ENCODE measurements around the gene KAZN. TPM values are rescaled to one million over a fixed set of nuclear protein-coding genes. Genes with fewer than 3 reads are reported as not detected.
A peak's percentile ranks its signal among the peaks of the same experiment; 100 is the strongest.

Gene KAZN
- polyA plus RNA-seq, 4 donors, result 3.0 to 39.5 (median 4.4) TPM

DNA sequence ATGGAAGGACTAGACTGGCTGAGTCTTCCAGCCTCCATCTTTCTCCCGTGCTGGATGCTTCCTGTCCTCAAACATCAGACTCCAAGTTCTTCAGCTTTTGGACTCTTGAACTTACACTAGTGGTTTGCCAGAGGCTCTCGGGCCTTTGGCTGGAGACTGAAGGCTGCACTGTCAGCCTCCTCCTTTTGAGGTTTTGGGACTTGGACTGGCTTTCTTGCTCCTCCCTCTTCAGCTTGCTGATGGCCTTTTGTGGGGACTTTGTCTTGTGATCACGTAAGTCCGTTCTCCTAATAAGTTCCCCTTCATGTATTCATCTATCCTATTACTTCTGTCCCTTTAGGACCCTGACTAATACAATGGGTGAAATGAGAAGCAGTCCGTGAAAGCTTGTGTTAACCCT lies 196.4 kb downstream of the KAZN start:
- Histone ChIP-seq H3K36me3 (ENCODE audit: control insufficient read depth in 3 of 3, insufficient read depth in 2 of 3, low read depth in 1 of 3, low read length in 3 of 3) (no peaks in the 10 kb centered on the region), H3K4me1 (ENCODE audit: control insufficient read depth in 3 of 3, insufficient read depth in 2 of 3, low read depth in 1 of 3, low read length in 2 of 3) (no peaks in the 10 kb centered on the region), H3K9me3 (ENCODE audit: control insufficient read depth in 2 of 2, insufficient read depth in 1 of 2, low read depth in 1 of 2, low read length in 1 of 2) (no peaks in the 10 kb centered on the region), H3K27ac (ENCODE audit: low read depth in 1 of 3, low read length in 2 of 3) (no peak overlapping the region), H3K27me3 (ENCODE audit: control insufficient read depth in 3 of 3, insufficient read depth in 3 of 3, low read length in 3 of 3) (no peaks in the 10 kb centered on the region), H3K4me3 (ENCODE audit: low read depth in 1 of 3, low read length in 3 of 3) (no peak overlapping the region)
- DNase-seq (no peak), FAIRE-seq (no peak)
- WGBS, 3 donors, result 75 to 86% (median 76%) methylated on average over 5 of the region's 5 CpGs

DNA sequence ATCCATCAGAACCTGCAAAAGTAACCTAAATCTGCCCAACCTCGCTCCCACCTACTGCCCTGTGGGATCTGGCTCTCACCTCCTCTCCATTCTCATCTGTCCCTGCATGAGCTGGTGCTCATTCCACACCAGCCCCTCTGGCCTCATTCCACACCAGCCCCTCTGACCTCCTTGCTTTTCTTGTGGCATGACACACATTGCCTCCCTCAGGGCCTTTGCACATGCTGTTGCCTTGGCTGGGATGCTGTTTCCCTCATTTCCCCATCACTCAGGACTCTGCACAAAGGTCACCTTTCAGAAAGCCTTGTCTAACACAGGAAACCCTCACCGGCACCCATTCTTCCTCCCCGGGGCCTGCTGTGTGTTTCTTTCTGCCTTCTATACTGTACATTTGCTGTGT lies 197.1 kb downstream of the KAZN start:
- H3K4me3 ChIP-seq (ENCODE audit: low read depth in 1 of 3, low read length in 3 of 3), result no peak overlapping the region
- FAIRE-seq (no peak), DNase-seq (no peak)
- no peak overlapping the region for H3K27ac ChIP-seq (ENCODE audit: low read depth in 1 of 3, low read length in 2 of 3)
- no peaks in the 10 kb centered on the region for H3K27me3 ChIP-seq (ENCODE audit: control insufficient read depth in 3 of 3, insufficient read depth in 3 of 3, low read length in 3 of 3)
- 86 to 92% (median 90%) methylated on average over 3 of the region's 3 CpGs for WGBS, 3 donors
- H3K36me3 ChIP-seq (ENCODE audit: control insufficient read depth in 3 of 3, insufficient read depth in 2 of 3, low read depth in 1 of 3, low read length in 3 of 3), result no peaks in the 10 kb centered on the region
- H3K9me3 ChIP-seq (ENCODE audit: control insufficient read depth in 2 of 2, insufficient read depth in 1 of 2, low read depth in 1 of 2, low read length in 1 of 2), result no peaks in the 10 kb centered on the region
- no peaks in the 10 kb centered on the region for H3K4me1 ChIP-seq (ENCODE audit: control insufficient read depth in 3 of 3, insufficient read depth in 2 of 3, low read depth in 1 of 3, low read length in 2 of 3)

DNA sequence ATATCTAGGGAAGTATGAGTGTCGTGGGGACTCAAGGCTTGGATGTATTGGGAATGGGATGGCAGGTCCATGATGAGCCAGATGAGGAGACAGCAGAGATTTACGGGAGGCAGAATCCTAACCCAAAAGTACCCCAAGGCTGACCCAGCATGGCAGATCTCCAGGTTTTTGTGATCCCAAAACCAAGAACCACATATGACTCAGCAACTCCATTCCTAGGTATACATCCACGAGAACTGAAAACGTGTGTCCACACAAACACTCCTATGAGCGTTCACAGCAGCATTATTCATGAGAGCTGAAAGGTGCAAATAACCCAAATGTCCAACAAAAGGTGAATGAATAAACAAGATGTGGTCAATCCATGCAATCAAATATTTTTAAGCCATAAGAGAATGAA lies 201.5 kb downstream of the KAZN start:
- FAIRE-seq, result no peak
- Histone ChIP-seq H3K36me3 (ENCODE audit: control insufficient read depth in 3 of 3, insufficient read depth in 2 of 3, low read depth in 1 of 3, low read length in 3 of 3) (no peaks in the 10 kb centered on the region), H3K4me1 (ENCODE audit: control insufficient read depth in 3 of 3, insufficient read depth in 2 of 3, low read depth in 1 of 3, low read length in 2 of 3) (no peaks in the 10 kb centered on the region), H3K4me3 (ENCODE audit: low read depth in 1 of 3, low read length in 3 of 3) (no peak overlapping the region), H3K9me3 (ENCODE audit: control insufficient read depth in 2 of 2, insufficient read depth in 1 of 2, low read depth in 1 of 2, low read length in 1 of 2) (no peaks in the 10 kb centered on the region), H3K27ac (ENCODE audit: low read depth in 1 of 3, low read length in 2 of 3) (no peak overlapping the region), H3K27me3 (ENCODE audit: control insufficient read depth in 3 of 3, insufficient read depth in 3 of 3, low read length in 3 of 3) (no peaks in the 10 kb centered on the region)
- 82 to 87% (median 86%) methylated on average over 5 of the region's 5 CpGs for WGBS, 3 donors
- DNase-seq, result no peak

DNA sequence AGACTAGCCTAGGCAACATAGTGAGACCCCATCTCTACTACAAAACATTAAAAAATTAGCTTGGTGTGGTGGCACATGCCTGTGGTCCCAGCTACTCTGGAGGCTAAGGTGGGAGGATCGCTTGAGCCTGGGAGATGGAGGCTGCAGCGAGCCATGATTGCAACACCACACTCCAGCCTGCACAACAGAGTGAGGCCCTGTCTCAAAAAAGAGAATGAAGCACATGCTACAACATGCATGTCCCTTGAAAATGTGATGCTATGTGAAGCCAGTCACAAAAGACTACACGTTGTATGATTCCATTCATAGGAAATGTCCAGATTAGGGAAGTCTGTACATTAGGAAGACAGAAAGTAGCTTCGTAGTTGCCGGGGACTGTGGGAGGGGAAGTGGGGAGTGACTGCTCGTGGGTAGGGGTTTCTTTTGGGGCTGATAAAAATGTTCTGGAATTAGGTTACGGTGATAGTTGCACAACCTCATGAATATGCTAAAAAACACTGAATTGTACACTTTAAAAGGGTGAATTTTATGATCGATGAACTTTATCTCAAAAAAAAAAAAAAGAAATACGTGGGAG lies 202.1 kb downstream of the KAZN start:
- Histone ChIP-seq H3K27me3 (ENCODE audit: control insufficient read depth in 3 of 3, insufficient read depth in 3 of 3, low read length in 3 of 3) (no peaks in the 10 kb centered on the region), H3K27ac (ENCODE audit: low read depth in 1 of 3, low read length in 2 of 3) (no peak overlapping the region), H3K4me1 (ENCODE audit: control insufficient read depth in 3 of 3, insufficient read depth in 2 of 3, low read depth in 1 of 3, low read length in 2 of 3) (no peaks in the 10 kb centered on the region), H3K4me3 (ENCODE audit: low read depth in 1 of 3, low read length in 3 of 3) (no peak overlapping the region), H3K9me3 (ENCODE audit: control insufficient read depth in 2 of 2, insufficient read depth in 1 of 2, low read depth in 1 of 2, low read length in 1 of 2) (no peaks in the 10 kb centered on the region), H3K36me3 (ENCODE audit: control insufficient read depth in 3 of 3, insufficient read depth in 2 of 3, low read depth in 1 of 3, low read length in 3 of 3) (no peaks in the 10 kb centered on the region)
- FAIRE-seq (no peak), DNase-seq (no peak)
- 75 to 79% (median 78%) methylated on average over 9 of the region's 9 CpGs for WGBS, 3 donors

DNA sequence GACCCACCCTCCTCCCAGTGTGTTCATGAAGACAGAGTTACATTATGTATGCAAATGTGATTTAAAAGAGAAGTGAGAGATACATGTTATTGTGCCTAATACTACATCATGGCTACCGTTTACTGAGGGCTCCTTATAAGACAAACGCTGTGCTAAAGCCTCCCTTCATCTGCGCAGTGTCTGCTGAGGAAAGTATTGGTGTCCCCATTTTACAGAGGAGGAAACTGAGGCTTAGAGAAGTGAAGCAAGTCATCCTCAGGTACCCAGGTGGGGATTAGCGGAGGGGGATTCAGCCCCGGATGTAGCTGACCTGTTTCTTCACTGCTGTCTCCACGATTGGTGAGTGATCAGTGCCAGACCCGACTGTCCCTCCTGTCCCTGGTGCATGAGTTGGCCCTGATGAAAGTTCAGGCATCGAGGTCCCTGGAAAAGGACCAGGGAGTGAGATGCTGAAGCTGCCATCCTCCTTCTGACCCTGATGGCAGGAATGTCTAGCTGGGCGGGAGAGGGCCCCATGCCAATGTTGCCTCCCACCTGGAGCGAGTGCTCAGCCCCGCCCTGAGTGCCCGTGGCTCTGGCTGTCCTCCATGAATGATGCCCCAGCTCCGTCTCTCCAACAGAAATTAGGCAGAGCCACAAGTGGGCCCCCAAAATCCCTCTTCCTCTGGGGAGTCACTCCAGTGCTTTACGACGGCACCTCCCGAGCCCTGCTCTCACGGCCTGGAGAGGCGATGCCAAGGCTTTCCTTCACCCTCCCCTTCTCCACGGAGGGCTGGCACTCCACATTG lies 204.7 kb downstream of the KAZN start:
- peaks cover 0 to 22% of the 10 kb centered on the region in 2 donors for H3K9me3 ChIP-seq (ENCODE audit: control insufficient read depth in 2 of 2, insufficient read depth in 1 of 2, low read depth in 1 of 2, low read length in 1 of 2)
- H3K36me3 ChIP-seq (ENCODE audit: control insufficient read depth in 3 of 3, insufficient read depth in 2 of 3, low read depth in 1 of 3, low read length in 3 of 3), result no peaks in the 10 kb centered on the region
- no peak overlapping the region for H3K27ac ChIP-seq (ENCODE audit: low read depth in 1 of 3, low read length in 2 of 3)
- no peak overlapping the region for H3K4me3 ChIP-seq (ENCODE audit: low read depth in 1 of 3, low read length in 3 of 3)
- 81 to 85% (median 84%) methylated on average over 19 of the region's 19 CpGs for WGBS, 3 donors
- no peak for FAIRE-seq
- DNase-seq, result no peak
- no peaks in the 10 kb centered on the region for H3K27me3 ChIP-seq (ENCODE audit: control insufficient read depth in 3 of 3, insufficient read depth in 3 of 3, low read length in 3 of 3)
- H3K4me1 ChIP-seq (ENCODE audit: control insufficient read depth in 3 of 3, insufficient read depth in 2 of 3, low read depth in 1 of 3, low read length in 2 of 3), result no peaks in the 10 kb centered on the region

DNA sequence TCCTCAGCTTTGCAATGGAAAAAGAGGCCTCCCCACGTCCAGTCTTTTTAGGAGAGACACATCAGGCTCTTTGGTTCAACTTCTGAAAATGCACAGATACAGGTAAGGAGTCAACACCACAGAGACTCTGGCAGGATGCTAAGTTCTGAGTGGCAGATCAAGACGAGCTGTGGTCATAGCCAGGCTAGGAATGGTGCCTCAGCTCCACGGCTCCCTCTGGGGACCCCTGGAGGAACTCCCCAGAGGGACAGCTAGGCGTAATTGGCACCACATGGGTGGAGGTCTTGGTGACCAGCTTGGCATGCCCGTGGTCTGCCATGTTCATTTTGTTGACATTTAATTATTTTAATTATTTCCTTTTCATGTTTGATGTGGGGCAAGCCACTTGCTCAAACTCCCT lies 206.1 kb downstream of the KAZN start:
- Histone ChIP-seq H3K27ac (ENCODE audit: low read depth in 1 of 3, low read length in 2 of 3) (no peak overlapping the region), H3K4me1 (ENCODE audit: control insufficient read depth in 3 of 3, insufficient read depth in 2 of 3, low read depth in 1 of 3, low read length in 2 of 3) (no peaks in the 10 kb centered on the region), H3K9me3 (ENCODE audit: control insufficient read depth in 2 of 2, insufficient read depth in 1 of 2, low read depth in 1 of 2, low read length in 1 of 2) (peaks cover 0 to 29% of the 10 kb centered on the region in 2 donors), H3K36me3 (ENCODE audit: control insufficient read depth in 3 of 3, insufficient read depth in 2 of 3, low read depth in 1 of 3, low read length in 3 of 3) (no peaks in the 10 kb centered on the region), H3K4me3 (ENCODE audit: low read depth in 1 of 3, low read length in 3 of 3) (no peak overlapping the region), H3K27me3 (ENCODE audit: control insufficient read depth in 3 of 3, insufficient read depth in 3 of 3, low read length in 3 of 3) (no peaks in the 10 kb centered on the region)
- DNase-seq (peak in 1 of 2 donors; percentile 37), FAIRE-seq (no peak)
- WGBS, 3 donors, result 66 to 72% (median 69%) methylated on average over 5 of the region's 5 CpGs

DNA sequence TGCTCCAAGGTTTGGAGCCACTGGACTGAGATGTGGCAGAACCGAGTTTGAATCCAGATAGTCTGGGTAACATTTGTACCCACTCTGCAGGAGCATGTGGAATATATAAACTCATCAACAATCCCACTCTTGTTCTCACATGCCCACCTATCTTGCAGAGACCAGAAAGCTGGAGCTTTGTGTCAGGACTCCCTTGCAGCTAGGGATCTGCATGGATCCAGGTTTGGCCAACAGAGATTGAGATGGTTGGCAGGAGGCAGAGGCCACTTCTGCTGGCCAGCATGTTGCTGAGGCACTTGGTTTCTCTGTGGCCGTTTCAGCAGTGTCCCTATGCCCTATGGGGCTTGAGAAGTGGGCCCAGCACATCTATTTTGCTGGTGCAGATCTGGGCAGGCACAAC lies 208.3 kb downstream of the KAZN start:
- Histone ChIP-seq H3K4me1 (ENCODE audit: control insufficient read depth in 3 of 3, insufficient read depth in 2 of 3, low read depth in 1 of 3, low read length in 2 of 3) (no peaks in the 10 kb centered on the region), H3K36me3 (ENCODE audit: control insufficient read depth in 3 of 3, insufficient read depth in 2 of 3, low read depth in 1 of 3, low read length in 3 of 3) (no peaks in the 10 kb centered on the region), H3K27ac (ENCODE audit: low read depth in 1 of 3, low read length in 2 of 3) (no peak overlapping the region), H3K9me3 (ENCODE audit: control insufficient read depth in 2 of 2, insufficient read depth in 1 of 2, low read depth in 1 of 2, low read length in 1 of 2) (peaks cover 0 to 29% of the 10 kb centered on the region in 2 donors), H3K27me3 (ENCODE audit: control insufficient read depth in 3 of 3, insufficient read depth in 3 of 3, low read length in 3 of 3) (no peaks in the 10 kb centered on the region), H3K4me3 (ENCODE audit: low read depth in 1 of 3, low read length in 3 of 3) (no peak overlapping the region)
- 80 to 89% (median 83%) methylated on average over 2 of the region's 2 CpGs for WGBS, 3 donors
- DNase-seq, result no peak
- FAIRE-seq, result no peak

DNA sequence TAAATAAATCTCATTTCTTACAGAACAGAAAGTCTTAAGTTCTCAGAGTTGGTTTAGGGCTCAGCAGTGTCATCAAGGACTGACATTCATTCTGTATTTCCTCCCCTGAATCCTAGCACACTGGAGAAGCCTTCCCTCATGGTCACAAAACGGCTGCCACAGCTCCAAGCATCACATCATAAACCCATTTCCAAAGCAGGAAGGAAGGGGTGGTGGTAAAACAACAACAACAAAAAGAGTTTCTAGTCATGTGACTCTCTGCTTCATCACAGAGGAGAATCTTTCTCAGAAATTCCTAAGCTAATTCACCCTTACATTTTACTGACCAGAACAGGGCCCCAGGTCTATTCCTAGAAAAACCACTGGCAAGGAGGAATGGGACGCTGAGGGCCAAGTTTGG lies 210.3 kb downstream of the KAZN start:
- DNase-seq (no peak), FAIRE-seq (no peak)
- Histone ChIP-seq H3K9me3 (ENCODE audit: control insufficient read depth in 2 of 2, insufficient read depth in 1 of 2, low read depth in 1 of 2, low read length in 1 of 2) (peaks cover 0 to 32% of the 10 kb centered on the region in 2 donors), H3K27me3 (ENCODE audit: control insufficient read depth in 3 of 3, insufficient read depth in 3 of 3, low read length in 3 of 3) (no peaks in the 10 kb centered on the region), H3K4me1 (ENCODE audit: control insufficient read depth in 3 of 3, insufficient read depth in 2 of 3, low read depth in 1 of 3, low read length in 2 of 3) (no peaks in the 10 kb centered on the region), H3K36me3 (ENCODE audit: control insufficient read depth in 3 of 3, insufficient read depth in 2 of 3, low read depth in 1 of 3, low read length in 3 of 3) (no peaks in the 10 kb centered on the region), H3K4me3 (ENCODE audit: low read depth in 1 of 3, low read length in 3 of 3) (no peak overlapping the region), H3K27ac (ENCODE audit: low read depth in 1 of 3, low read length in 2 of 3) (no peak overlapping the region)
- 75 to 87% (median 83%) methylated on average over 2 of the region's 2 CpGs for WGBS, 3 donors

Measured in small intestine (tissue), 7 donors.